Measurements from ENCODE around the gene HP1BP3.

HP1BP3 gene

DNA sequence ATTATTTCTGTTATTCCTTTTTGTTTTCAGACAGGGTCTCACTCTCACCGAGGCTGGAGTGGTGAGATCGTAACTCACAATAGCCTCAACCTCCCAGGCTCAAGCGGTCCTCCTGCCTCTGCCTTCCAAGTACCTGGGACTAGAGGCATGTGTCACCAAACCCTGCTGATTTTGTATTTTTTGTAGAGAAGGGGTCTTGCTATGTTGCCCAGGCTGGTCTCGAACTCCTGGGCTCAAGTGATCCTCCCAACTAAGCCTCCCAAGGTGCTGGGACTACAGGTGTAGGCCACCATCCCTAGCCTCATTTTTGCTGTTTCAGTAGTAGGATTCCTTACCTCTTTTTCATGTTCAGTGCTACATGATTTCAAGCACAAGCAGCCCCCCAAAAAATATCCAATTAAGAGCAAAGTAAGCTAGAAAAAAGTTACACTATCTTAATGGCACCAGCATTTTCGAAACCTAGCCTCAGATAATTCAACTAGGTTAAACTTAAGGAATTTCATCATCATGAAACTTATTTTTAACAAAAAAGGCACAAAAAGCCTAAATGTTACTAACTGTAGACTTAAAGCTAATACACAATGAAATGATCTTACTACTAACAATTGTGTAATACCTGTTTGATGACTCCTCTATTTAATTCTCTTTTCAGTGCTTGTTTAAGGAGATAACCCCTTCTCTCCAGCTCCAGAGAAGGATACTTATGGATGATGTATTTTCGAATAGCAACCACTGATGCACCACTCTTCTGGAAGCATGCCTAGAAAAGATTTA, 16.6 kb downstream of the HP1BP3 start:
- DNase-seq: no peak

GRCh38 chr1:20767271-20767670, 19.8 kb downstream of the HP1BP3 start:
- no peak for DNase-seq

GRCh38 chr1:20763417-20763816, 23.7 kb downstream of the HP1BP3 start:
- no peak for DNase-seq

GRCh38 chr1:20760322-20760721, 26.8 kb downstream of the HP1BP3 start:
- no peak for DNase-seq

- no peak for DNase-seq
Observed at GRCh38 chr1:20753589-20753988, 33.5 kb downstream of the HP1BP3 start.

- DNase-seq: no peak
Observed at GRCh38 chr1:20751462-20751990, 35.6 kb downstream of the HP1BP3 start.

DNA sequence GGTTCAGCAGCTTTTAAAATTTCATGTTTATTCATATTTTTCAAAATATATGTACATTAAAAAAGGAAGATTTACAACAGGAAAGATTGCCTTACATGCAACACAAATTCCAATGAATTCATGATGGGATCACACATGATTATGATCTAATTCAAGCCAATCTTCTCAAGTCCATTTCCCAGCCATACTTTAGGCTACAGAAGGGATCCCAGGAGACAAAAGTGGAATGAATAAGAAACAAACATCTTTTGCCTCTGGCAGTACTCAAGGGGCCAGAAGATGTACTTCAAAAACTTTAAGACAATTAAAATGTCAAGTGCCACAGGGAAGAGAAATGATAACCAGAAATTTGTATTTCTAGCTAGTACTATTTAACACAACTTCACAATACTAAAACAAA, 44.4 kb downstream of the HP1BP3 start:
- DNase-seq: no peak

- DNase-seq: no peak
Observed at GRCh38 chr1:20740781-20741180, 46.3 kb downstream of the HP1BP3 start.

GRCh38 chr1:20739225-20739624, 47.9 kb downstream of the HP1BP3 start:
- DNase-seq: no peak

DNA sequence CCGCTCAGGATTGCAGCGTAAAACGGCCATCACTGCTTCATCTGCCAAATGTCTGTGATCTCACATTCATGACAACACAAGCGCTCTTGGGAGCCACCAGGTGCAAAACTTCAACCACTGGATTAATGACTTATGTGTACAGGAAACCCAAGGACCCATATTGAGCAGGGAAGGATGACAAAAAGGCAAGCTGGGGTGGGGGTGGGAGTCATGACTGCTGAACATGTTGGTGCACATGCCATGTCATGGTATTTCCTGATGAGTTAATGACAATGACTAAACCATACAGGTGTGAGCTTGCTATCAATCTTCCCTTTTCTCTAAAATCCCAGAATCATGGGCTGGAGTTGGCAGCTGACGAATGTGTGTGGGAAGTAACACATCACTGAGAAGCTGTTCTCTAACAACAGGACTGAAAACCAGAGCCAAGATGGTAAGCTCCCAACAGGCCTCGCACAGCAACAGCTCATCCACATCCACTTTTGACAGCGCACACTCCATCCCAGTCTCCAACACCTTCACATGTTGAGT, 51.5 kb downstream of the HP1BP3 start:
- no peak for DNase-seq

GRCh38 chr1:20733360-20733975, 53.6 kb downstream of the HP1BP3 start:
- DNase-seq: no peak

DNA sequence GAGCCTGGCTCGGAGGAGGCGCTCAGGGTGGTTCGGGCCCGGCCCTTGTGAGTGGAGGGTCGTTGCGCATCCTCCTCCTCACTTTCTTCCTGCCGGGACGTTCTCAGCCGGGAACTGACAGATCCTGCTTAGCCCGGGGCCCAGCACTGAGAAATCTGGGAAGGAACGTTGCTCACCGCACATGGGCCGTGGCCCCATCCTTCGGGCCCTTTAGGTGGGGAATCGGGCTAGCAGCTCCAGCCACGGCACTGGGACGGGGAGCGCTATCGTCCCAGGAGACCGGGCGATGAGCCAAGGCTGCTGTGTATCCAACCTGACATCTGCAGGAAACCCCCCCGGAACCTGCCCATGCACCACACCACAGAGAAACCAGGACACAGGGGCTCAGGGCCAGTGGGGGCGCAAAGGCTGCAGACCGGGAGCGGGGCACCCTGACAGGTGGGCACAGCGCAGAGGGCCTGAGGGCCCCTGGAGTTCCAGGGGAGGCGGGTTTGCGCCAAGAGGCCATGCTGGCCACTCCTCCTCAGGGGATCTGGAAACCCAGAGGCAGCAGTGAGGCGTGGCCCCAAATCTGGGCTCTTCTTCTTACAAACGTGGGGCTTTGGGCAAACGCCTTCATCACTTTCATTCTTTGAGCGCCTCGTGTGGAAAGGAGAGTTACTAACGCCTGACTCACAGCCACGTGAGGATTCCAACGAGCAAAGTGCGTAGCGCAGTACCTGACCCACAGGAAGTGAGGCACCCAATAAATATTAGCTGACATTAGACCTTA, 54.3 kb downstream of the HP1BP3 start, which contains the start of gene SH2D5:
TSS of gene SH2D5 (minus strand) at position 116 of the 772 bp plus-strand sequence. CDS start 4,659 bp downstream, outside the sequence.
- DNase-seq: peak; percentile 91

DNA sequence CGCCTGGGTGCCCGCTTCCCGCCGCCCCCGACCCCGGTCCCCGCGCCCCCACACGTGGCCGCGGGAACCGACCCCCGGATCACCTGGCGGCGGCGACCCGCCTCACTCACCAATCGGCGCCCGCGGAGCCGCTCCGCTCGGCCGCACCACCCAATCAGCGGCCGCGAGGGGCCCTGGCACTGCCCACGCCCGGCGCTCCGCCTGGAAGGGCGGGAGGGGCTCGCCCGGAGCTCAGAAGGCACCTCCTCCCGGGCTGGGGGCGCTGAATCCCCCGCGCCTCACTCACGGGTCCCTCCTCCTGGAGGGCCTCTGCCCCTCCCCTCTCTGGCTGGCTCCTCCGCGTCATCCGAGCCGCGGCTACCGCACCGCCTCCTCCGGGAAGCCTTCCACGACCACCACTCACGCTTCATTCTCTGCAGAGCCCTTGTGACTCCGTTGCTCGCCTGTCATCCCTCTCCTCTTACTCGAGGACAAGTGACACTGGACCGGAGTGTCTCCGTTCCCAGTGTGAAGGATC, 55.0 kb downstream of the HP1BP3 start:
- peak; percentile 19 for DNase-seq

DNA sequence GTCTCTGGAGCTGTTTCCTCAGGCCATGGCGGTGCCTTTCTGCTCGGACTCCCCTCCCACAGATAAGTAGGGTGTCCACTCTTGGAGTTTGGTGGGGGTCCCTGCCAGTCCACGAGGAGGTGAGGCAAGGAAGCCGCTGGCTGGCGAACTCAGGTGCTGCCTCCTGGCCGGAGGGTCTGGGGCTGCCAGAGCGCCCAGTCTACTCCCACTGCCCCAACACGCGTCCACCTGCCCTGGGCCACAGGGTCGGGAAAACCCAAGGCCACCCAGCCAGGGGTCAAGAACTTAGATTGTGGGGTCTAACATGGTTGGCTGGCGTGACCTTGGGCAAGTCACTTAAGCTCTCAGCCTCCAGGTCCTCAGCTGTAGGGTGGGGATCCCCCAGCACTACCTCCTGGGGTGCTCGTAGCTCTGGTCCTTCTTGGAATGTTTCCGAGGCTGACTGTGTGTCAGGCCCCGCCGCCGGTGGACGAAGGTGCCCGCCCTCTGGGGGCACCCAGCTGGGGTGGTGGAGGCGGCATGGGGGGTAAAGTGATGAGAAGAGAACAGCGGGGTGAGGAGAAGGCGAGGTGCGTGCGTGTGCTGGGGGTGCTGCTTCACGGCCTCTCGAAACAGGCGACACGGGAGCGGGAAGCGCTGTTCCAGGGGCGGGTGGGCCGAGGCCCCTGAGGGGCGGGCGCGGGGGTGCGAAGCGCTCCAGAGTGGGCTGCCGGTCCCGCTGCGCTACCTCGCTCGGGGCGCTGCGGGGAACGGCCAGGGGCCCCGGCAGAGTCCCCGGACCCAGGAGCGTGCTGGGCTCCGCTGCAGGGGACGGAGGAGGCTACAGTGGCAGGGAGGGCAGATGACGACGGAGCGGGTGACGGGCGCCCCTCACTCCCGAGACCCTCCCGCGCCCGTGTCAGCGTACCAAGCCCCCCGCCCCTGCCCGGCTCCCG, 55.8 kb downstream of the HP1BP3 start:
- no peak for DNase-seq

- DNase-seq: no peak
Observed at GRCh38 chr1:20730690-20731056, 56.4 kb downstream of the HP1BP3 start.

DNA sequence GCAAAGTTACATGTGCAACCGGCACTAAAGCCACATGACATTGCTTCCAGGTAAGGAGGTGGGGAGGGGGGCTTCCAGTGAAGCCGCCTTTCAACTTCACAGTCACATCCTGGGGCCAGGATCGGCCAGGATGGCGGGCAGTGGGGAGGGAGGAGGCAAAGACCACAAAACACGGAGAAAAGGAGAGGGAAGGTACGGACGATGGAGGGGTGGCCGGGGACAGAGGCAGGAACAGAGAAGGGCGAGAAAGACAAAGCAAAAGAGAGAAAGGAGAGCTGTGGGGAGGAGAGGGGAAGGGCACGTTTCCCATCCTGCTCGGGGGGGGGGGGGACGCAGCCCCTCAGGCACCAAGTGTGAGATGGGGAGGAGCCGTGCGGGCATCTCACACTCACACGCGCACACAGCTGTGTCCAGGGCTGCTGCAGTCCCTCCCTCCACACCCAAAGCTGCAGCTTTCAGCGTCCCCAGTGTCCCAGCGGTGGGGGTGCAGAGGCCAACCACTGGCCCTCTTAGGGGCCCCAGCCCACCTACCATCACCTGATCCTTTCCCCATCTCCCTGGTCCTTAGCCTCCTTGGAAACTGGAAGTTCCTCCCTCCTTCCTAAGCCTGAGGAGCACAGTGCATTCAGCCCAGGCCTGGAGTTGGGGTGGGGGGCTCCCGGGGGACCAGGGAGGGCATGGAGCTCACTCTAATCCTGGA, 57.0 kb downstream of the HP1BP3 start:
- DNase-seq: no peak

GRCh38 chr1:20729155-20729931, 57.8 kb downstream of the HP1BP3 start:
- DNase-seq: no peak

- DNase-seq: no peak
Observed at GRCh38 chr1:20728371-20729154, 58.5 kb downstream of the HP1BP3 start.

DNA sequence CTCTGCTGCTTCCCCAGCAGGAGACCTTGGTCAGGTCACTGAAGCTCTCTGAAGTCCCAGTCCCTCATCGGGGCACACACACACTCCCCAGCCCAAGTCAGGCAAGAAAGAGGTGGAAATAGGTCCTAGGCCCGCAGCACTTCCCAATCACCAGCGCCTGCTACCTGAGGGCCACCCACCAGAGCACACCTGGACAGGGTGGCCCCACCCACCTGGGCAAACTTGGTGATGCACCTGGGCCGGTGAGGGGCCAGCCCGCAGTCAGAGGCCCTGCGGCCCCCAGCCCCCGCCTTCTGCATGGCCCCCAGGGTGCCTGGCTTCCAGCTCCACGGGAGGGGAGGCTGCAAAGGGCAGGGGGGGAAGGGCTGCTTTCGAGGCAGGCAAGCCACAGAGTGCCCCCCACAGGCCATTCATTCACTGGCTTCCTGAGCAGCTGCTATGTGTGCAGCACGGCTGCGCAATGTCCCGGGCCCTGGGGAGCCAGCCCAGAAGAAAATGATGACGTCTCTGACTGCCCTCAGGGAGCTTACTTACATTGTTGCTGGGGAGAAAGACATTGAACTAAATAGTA, 59.3 kb downstream of the HP1BP3 start:
- no peak for DNase-seq

Measured in amniotic stem cell (primary cell).